ENCODE results near the gene ADAMTSL2.

ADAMTSL2 gene

DNA sequence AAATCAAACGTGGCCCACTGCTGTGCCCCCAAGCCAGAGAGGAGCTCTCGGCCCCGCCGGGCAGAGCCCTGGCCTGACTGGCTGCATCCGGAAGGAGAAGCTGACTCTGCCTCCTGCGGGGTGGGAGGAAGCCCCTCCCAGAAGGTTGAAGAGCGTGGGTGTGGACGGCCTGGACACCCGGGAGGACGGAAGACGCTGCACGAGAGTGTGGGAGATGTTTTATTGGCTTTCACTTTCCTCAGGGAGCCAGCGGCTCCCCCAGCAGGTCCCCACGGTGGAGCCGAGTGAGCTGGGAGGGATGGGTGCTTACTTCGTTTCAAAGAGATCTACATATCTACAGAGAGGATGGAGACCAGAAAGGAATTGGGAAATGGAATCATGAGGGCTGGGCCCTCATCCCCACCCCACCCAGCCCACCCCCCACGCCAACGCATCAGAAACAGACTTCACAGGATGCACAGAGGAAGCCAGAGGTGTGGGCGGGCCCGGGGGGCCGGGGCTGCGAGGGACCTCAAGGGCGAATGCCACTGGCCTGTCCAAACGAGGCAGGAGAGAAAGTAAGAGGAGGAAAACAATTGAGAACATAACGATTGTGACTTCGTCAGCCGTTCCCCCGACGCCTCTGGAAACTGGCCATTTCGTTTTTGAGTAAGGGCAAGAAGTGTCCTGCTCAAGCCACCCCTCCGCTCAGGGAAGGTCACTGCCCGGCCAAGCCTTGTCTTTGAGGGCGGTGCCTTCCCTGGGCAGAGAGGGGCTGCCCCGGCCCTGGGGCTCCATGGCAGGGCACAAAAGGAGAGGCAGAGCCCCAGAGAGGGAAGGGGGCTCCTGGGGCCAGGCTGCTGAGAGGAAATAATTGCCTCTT is 42.6 kb downstream of the ADAMTSL2 start:
- DNase-seq, result no peak

DNA sequence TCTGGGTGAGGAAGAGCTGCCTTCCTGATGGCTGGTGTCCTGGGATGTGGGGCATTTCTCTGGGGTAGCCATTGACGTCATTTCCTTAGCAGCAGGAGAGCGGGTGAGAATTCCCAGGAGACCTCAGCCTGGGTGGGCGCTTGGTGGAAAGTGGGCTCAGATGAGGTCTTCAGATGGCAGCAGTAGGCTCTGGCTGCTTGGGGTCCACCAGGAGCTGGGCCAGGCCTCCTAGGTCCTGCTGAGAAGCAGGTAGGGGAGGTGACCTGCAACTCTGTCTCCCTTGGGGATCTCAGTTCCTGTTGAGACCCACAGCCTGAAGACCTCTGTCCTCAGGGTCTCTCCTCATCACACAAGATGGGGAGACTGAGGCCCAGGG is 43.2 kb downstream of the ADAMTSL2 start:
- no peak for DNase-seq

DNA sequence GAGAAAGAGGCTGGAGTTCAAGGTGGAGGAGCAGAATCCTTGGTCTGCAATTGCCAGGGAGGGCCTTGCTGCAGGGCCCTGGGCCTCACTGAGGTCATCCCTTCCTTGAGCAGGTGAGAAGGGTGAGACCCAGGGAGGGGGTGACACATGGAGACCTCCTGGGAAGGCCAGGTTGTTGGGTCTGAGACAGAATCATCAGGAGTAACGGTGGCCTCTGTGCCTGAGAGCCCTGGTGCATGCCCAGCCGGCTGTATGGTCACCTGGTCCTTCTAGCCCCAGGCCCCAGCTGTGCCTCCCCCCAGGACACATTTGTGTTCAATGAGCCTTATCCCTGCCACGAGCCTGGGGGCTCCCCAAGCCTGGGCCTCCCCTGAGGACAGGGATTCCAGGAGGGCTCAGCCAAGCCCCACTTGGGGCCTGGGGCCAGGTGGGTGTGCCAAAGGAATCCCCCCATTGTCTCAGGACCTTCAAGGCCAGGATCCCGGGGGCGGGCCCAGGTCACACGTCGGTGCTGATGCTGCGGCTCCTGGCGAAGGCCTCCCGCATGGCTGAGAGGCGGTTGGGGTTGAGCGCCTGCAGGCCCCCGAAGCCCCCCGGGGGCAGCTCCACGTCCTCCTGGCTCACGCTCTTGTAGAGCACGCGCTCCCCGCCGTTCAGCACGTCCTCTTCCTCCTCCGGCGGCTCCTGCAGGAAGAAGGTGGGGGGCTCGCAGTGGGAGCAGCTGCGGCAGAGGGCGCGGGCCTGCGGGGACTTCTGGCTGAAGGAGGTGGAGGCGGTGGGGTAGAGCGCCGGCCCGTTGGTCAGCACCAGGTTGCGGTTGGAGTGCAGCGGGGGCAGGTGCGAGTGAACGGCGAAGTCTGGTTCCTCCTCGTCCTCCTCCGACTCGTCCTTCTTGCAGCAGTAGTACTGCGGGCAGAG is 44.3 kb downstream of the ADAMTSL2 start:
- DNase-seq, result no peak

DNA sequence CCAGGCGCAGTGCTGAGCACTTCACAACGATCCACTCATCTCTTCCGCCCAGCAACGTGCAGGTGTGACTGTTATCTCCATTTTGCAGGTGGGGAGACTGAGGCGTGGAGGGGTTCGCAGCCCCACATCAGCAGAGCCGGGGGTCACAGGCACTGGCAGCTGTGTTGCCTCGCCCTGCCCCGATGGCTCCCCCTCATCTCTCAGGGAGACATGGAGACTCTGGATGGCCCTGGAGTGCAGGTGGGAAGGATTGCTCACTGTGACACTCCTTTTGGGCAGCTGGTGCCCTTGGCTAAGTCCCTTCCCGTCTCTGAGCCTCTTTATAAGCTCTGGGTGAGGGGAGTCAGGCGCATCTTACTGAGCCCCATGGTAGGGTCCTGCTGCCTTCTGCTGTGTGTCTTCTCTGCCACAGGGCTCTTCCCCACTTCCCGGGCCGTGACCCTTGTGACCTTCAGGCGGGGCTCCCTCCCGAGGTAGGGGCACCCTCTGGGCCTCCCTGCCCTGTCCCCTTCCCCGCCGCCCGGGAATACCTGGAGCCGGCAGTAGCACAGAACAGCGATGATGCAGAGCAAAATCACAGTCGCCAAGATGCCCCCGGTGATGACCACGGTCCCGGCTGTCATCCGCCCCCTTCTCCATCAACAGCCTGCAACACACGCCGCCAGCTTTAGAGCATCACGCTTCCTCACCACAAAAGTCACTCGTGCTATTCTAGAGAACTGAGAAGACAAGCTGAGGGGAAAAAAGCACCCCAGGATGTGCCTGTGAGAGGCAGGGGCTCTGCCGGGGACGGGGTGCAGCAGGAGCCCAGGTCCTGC is 45.3 kb downstream of the ADAMTSL2 start:
- no peak for DNase-seq

DNA sequence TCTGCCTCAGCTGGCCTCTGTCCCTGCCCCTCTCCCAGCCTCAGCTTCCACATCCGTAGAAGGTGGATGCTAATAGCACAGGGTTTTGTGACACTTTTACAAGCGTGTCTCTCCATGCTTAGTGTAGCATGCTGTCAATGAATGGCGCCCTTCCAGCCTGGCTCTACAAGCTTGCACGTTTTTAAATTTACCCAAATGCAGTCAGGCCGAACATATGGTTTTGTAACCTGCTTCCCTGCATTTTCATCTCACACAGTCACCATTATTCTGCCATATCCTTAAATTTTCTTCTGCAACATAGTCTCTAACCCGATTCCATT is 45.9 kb downstream of the ADAMTSL2 start:
- DNase-seq, result no peak

DNA sequence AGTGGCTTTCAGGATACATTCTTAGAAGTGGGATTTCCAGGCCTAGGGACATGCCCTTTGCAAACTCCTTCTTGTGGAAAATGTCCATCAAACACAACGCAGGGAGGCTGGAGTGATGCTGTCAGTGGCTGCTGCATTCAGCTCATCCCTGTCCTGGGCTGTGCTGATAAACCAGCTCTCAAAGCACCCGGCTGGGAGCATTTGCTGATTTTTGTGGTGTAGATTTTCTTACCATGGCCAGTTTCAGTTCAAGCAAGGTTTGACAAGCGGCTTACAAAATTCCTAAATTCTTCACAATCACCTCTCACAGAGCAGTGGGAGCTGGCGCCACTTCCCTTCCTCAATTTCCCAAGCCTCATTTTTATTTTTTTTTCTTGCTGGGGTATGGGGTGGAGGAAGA is 46.5 kb downstream of the ADAMTSL2 start:
- DNase-seq, result no peak

DNA sequence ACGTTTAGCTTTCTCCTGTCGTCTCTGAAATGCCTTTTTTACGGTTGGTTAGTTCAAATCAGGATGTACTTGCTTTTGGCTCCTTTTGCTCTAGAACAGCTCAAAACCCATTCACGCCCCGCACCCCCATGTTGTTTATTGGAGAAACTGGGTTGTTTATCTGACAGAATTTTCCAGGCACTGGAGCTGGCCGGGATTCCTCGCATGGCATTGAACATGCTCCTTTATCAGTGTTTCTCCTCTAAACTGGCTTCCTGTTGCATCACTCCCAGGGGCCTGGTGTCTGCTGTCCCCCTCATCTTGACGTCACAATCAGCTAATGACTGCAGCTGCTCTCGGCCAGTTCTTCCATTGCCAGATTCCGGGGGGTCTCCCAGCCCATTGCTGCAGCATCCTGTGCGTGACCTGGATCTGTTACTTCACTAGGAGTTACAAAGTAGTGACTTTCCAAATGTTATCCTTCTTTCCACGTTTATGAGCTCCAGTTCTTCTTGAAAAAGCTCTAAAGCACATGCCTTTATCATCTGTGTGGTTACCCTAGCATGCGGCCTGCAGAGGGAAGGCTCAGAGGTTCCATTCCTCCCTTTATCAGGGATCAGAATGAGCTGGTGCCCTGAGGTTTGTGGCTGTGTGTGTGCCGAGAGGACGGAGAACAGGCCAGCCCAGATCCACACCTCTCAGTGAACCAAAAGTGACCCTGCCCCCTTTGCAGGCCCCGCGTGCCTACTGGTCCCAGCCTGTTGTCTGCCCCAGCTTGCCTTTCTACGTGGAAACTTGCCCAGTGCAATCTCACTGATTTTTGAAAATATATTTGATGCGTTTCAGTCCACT is 47.2 kb downstream of the ADAMTSL2 start:
- DNase-seq, result no peak

DNA sequence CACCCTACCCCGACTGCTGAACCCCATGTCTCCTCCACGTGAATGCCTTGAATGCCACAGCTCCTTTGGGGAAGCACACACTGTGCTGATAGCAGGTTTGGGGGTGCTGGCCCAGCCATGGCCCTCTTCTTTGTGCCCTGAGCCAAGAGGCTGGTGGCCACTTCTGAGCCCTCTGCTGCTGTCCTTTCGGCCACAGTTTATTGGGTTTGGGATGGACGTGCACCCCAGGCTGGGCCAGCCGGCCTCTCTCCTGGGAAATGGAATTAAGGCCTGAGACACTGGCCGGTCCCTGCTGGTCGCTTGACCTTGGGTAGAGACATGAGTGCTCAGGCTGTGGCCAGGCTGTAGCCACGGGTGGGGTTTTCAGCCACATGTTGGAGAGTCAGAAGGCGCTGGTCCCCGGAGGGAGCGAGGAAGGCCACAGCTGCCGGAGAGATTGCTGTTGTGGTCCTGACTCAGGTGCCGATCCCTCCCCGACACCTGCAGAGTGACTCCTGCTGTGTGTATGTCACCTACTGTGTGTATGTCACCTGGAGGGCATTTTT is 48.1 kb downstream of the ADAMTSL2 start:
- no peak for DNase-seq

DNA sequence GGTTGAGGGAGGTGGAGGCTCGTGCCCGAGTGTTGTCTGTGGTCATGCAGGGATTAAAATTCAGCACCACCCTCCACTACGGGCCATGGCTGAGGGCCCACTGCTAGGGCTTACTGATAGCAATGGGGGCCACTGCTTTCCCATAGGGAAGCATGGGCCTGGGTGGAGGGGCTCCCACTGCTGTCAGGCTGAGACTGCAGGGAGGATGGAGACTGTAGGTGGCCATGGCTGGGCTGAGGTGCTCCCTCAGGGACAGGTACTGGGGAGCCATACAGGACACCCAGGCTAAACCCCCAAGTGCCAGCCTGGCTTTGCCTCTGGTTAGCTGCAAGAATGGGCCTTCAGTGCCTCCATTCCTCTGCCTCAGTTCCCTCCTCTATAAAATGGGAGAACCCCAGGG is 48.6 kb downstream of the ADAMTSL2 start:
- DNase-seq, result no peak

DNA sequence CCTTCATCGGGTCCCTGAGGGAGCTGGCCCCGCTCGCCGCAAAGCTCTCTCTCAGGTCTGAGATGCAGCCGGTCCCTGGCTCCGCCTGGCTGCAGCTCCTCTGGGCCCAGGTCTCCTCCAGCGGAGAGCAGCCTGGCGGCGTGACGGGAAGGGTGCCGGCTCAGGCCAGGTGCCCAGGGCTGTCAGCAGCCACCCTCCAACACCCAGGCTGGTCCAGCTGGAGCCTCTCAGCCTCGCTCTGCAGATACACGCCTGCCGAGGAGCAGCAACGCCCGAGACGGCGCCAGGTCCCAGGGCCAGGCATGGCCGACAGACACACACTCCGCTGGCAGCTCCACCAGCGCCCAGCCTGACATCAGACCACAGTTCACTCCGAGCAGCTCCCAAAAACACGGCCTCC is 49.1 kb downstream of the ADAMTSL2 start:
- no peak for DNase-seq

DNA sequence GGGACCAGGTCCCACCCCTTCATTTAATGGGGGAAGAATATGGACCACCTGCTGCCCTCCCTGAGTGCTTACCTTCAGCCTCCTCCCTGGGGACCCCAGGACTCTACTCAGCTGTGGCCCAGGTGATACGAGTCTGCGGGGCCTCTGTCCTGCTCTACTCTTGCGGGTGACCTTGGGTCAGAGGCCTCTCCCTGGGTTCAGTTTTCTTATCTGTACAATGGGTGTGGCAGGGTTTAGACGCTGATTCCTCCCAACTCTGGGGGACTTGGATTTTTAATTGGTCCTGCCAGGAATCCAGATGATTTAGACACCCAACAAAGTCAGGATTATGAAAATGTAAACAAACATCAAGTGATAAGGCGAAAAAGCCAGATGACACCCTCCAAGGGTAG is 49.7 kb downstream of the ADAMTSL2 start:
- DNase-seq, result no peak

DNA sequence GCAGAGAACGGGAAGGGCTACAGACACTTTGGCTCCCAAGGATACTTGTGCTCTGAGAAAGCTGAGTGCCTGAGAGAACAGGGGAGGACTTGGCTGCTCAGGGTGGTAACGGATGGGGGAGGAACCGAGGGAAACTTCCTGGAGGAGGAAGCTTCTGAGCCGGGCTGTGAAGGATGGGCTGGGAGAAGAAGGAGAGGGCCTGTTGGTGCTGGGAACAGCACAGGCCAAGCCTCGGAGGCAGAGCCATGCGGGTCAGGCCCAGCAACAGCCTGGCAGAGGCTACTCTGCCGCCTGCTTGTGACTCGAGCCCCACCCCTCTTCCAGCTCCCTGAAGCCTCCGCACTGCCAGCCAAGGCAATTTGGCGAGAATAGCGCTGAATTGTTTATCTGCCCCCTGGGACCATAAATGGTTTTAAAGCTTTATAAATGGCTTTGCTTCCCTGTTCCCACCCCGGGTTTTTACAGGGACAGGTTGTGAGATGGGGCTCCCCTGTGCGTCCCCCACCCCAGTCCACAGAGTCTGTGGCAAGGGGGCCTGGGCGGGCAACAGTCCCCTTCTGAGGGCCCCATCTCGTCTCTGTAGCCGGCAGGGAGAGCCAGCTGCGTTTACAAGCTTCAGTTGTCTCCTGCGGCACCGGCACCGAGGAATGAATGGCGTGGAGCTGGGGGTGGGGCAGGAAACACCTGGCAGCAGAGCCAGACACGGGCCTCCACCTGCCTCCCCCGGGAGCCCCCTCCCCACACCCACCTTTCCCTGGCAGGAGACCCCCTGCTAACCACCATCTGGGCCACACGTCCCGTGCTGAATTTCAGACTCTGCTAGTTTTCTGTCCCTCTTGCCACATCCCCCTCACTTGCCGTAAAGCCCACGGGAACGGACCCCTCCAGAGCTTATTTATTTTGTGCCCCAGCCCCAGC is 50.3 kb downstream of the ADAMTSL2 start:
- DNase-seq, result no peak

DNA sequence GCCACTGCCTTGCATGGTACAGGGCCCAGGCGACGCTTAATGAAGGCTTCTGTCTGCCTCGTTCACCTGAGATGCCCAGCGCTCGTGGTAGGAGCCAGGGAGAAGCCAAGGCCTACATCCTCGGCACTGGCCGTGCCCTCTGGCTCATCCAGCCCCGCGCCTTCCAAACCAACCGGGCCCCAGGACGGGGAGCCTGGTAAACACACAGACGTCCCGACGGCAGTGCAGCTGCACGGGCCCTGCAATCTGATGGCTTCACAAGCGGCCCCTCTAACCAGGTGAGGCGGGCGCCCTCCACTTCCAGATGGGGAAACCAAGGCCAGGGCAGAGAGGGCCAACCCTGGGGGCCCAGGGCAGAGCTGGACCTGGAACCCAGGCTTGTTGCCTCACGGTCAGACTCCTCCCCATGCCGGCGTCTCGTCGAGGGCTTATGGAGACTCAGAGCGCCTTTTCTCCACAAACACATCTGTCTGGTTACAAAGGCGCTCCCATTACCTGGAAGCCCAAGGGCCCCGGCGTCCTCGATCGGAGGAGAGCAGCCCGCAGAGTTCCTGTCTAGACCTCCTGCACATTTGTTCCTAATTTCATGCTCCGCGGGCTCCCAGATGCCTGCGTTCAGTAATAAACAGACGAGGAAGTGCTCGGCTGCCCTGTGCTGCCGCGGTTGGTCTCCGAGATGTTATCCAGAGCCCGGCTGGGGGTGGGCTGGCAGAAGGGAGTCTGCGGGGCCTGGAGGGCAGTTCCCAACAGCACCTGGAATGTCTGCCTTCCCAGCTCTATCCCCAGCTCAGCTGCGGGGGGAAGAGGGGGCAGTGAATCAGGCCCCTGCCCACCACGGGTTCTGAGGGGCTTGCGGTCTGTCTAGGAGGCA is 51.2 kb downstream of the ADAMTSL2 start:
- no peak for DNase-seq

DNA sequence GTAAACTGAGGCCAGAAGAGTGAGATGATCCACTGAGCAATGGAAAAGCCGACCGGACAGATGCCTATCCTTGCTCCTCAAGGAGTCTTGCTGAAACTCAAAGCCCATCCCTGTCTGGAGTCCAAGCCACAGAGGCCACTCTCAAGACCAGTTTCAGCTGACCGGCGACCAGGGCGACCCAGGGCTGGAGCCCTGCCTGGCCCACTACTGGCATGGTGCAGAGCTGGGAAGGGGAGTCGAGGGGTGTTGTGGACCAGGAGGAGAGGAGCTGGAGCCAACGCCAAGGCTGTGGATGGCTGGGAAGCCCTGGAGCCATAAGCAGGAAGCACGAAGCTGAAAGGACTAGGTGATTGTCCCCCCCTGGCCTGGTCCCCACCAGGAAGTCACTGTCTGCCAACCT is 52.5 kb downstream of the ADAMTSL2 start:
- DNase-seq, result no peak

DNA sequence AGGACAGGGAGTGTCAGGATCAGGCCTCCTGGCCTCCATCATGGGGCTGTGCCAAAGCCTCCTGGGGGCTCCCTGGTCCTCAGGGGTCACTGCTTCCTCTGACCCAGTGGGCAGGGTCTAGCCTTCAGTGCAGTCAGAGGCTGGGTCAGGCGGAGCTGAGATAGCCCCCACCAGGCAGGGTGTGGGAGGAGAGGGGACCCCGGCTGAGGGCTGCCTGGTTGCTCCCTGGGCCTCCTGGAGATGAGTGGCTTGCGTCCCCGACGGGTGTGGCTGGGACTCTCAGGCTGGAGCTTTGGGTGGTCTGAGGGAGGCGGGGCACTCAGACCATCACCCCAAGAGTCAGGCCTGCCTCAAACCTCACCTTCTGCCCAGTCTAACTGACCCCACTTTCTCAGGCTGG is 53.0 kb downstream of the ADAMTSL2 start:
- DNase-seq, result no peak

DNA sequence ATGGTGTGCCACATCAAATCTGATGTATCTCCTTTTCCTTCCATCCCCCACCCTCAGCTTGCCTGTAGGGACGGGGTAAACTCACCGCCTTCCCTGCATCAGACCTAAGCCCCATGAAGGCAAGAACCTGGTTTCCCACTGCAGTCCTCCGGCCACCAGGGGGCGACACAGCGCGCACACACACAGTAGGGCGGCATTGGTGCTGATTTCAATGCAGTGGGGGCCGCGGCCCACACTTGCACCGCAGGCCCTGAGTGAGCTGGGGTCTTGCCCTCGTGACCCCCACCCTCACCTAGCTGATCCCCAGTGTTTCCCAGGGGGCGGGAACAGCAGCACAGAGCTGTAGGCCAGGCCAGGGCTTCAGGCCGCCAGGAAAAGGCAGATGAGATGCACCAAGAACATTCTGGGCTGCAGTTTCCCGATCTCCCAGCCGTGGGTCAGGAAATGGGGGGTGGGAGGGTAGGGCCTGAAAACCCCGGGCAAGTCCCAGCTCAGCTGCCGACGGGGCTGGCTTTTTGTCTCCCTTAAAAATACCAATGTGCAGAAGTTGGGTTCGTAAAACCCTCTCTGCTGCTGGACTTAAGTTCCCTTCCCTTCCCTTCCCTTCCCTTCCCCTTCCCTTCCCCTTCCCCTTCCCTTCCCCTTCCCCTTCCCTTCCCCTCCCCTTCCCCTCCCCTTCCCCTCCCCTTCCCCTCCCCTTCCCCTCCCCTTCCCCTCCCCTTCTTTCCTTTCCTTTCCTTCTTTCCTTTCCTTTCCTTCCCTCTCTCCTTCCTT is 55.1 kb downstream of the ADAMTSL2 start:
- no peak for DNase-seq

DNA sequence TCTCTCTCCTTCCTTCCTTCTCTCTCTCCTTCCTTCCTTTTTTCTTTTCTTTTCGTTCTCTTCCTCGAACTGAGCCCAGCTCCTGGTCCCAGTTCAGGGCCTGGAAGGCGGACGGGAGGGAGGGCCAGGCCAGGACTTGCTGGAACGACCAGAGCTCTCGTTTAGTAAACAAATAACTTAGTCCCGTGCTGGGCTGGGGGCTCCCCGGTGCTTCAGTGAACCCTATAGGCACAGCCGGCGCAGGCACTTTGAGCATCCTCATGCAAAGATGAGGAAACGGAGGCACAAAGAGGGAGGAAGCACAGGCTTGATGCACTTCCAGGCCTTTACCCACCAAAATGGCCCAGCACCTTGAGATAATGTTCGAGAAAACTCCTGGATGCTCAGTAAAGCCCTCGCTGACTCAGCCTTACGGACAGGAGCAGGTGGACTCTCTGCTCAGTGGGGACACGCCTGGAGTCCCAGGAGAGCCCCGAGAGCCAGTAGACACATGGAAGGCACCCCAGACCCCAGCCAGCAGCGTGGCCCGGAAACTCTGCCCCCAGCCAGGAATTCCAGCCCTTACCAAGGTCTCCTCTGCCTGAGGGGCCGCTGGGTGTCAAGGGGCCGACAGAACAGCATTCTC is 55.8 kb downstream of the ADAMTSL2 start:
- DNase-seq, result no peak

DNA sequence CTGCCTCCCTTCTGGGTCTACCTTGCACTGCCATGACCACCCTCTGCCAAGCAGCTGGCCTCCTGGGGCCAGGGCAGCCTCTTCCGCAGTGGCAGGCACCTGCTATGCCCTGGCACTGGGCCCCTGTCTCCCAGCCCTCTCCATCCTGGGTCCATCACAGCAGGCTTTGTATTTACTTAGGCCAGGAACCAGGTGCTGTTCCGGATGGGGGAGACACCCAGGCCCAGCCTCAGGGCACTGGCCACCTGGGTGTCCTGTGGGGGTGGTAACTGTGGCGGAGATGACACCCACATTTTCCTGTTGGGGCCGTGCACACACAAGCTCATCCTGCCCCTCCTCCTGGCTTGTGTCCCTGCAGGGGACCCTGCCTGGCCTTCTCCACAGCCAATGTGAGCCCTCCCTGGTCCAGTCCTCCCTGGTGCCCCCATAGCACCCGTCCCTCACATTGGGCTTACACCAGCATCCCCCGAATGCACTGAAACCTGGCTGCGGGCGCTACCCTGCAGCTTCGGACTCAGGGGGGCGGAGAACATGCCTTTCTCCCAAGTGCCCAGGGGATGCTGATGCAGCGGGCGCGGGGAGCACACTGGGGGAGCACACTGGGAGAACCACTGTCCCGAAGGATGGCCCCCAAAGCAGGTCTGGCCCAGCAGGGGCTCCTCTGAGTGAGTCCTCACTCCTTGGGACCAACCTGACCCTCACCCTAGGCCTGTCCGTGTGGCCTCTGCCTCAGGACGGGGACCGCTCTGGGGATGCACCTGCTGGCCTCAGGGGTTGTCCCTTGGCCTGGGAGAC is 56.8 kb downstream of the ADAMTSL2 start:
- no peak for DNase-seq

All from DMS 273 treated with DMSO at 0.1 percent for 48 hours (cell line).